ENCODE measurements around the gene HMGN4.

Gene HMGN4

GRCh38 chr6:26553635-26554446 is 15.7 kb downstream of the HMGN4 start:
- peak; percentile 87 for DNase-seq

DNA sequence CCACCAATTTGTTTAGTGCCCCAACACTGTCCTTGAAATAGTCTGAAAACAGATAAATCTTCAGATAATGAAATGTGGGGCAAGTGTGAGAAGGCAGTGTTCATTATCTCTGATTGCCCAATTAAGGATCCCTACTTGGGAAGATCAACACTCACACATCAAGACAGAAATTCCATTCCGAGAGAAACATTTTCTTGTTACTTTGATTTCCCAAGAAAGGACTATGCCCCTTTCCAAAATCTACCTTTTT is 16.2 kb downstream of the HMGN4 start:
- DNase-seq: no peak

GRCh38 chr6:26554697-26555504 is 16.7 kb downstream of the HMGN4 start:
- peak; percentile 72 for DNase-seq

- DNase-seq: no peak
Observed at GRCh38 chr6:26555505-26556262, 17.5 kb downstream of the HMGN4 start.

DNA sequence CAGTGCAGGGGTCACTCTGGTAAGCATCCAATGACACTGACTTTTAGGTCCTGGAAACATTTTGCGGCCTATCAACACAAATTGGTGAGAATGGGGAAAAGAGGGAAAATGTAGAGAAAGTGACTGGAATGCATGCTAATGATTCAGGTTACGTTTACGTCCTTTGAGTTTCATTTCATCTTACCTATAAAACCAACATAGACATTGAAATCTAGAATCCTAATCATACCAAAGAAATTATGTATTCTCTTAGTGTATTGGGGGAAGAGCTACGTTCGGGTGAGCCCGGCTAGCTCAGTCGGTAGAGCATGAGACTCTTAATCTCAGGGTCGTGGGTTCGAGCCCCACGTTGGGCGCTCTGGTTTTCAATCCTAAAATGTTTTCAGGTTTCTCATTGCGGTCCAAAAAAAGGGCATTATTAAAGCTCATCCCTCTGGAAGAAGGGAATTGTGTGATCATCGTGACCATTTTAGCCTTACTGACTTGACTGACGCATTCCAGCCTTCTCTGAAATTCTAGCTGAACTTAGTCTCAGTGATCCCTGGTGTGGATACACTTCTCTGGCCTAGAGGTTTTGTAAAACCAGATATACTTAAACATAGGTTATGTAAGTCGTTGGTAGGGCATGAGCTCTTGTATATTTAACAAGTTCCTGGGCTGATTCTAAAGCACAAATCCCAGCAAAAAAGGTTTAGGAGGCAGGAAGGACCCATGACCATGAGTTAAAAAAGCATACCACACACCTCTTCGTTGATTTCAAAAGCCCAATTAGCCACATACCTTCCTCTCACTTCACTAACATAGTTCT is 18.3 kb downstream of the HMGN4 start:
- DNase-seq: no peak

- DNase-seq: no peak
Observed at GRCh38 chr6:26561533-26562466, 23.6 kb downstream of the HMGN4 start.

DNA sequence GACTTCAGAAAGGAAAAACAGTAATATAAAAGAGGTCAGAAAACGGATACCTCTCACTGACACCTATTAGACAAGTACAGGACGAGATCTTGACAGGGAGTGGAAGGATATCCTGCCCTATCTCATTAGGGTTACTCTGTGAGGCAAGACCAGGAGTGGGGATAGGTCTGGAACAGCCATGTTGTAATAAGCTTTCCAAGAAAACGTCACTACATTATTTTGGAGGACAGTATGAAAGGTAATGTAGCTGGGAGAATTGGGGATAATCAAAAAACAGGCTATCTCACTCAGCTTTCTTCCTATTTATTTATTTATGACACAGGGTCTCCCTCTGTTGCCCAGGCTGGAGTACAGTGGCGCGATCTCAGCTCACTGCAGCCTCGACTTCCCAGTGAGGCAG is 25.3 kb downstream of the HMGN4 start:
- no peak for DNase-seq

GRCh38 chr6:26568601-26569432 is 30.7 kb downstream of the HMGN4 start:
- DNase-seq: peak; percentile 98

DNA sequence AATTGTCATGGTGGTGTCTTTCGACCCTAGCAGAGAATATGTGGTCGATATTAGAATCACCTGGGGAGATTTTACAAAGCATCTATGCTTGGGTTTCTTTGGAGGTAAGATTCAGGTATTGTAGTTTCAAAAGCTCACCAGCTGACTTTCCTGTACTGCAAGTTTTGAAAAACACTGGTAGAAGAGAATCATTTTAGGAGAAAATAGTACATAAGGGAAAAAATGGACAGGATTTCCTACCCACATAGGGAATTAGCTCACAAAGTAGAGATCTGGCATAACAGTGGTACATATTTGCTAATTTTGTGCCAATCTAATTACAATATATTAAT is 31.2 kb downstream of the HMGN4 start:
- no peak for DNase-seq

GRCh38 chr6:26570027-26570809 is 32.1 kb downstream of the HMGN4 start:
- no peak for DNase-seq

DNA sequence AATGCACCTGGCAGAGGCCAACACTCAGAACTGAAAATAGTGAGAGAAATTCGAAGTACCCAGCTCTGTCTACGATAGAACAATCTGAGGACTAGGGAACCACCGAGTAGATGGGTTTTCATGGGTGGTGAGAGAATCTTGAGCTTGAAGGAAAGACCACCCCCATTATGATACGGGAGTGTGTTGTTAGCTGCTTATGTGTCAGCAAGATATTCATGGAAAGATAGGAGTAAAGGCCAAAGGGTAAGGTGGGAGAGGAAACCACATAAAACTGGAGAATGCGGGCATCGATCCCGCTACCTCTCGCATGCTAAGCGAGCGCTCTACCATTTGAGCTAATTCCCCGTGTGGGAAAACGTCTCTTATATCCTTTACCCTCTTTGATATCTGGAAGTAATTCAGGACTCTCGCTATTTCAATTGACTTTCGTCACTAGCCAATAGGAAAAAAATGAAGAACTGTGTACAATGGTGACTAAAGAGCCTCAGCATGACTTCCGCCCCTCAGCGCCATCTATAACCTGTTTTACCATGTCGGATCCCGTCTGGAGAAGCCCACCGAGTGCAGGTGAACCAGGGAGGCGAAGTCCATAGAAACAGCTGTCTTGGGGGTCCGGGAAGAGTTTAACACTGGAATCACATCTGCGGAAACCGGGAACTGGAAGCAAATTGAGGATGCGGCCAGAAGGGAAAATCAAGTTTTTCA is 33.6 kb downstream of the HMGN4 start:
- DNase-seq: peak; percentile 69

DNA sequence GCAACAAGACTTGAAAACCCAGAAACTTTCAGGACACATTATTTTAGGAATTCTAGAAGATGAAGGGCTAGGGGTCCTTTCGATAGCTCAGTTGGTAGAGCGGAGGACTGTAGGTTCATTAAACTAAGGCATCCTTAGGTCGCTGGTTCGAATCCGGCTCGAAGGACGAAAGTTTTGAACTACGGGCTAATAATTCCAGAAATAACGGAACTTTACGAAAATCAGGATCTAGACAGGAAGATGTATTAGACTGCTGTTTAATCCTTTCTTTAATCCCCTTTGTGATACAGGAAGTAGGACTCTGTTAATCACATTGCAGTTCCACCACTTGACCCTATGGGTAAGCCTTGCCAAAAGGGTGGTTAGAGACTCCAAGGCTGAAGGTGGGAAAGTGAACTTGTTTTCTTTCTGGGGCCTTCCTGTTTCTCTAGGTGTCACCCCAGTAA is 37.4 kb downstream of the HMGN4 start:
- no peak for DNase-seq

- no peak for DNase-seq
Observed at GRCh38 chr6:26576407-26576843, 38.3 kb downstream of the HMGN4 start.

GRCh38 chr6:26576929-26577719 is 39.0 kb downstream of the HMGN4 start:
- DNase-seq: no peak

DNA sequence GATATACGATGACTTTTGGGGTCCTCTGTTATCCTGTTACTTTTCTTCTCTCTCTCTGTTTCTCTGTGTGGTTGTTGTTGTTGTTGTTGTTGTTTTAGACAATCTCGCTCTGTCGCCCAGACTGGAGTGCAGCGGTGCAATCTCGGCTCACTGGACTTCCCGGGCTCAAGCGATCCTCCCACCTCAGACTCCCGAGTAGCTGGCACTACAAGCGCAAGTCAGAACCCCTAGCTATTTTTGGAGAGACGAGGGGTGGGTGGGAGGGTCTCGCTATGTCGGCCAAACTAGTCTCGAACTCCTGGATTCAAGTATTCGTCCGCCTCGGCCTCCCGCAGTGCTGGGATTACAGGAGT is 39.5 kb downstream of the HMGN4 start:
- DNase-seq: no peak

GRCh38 chr6:26578279-26578678 is 40.1 kb downstream of the HMGN4 start:
- no peak for DNase-seq

- no peak for DNase-seq
Observed at GRCh38 chr6:26578741-26579140, 40.6 kb downstream of the HMGN4 start.

DNA sequence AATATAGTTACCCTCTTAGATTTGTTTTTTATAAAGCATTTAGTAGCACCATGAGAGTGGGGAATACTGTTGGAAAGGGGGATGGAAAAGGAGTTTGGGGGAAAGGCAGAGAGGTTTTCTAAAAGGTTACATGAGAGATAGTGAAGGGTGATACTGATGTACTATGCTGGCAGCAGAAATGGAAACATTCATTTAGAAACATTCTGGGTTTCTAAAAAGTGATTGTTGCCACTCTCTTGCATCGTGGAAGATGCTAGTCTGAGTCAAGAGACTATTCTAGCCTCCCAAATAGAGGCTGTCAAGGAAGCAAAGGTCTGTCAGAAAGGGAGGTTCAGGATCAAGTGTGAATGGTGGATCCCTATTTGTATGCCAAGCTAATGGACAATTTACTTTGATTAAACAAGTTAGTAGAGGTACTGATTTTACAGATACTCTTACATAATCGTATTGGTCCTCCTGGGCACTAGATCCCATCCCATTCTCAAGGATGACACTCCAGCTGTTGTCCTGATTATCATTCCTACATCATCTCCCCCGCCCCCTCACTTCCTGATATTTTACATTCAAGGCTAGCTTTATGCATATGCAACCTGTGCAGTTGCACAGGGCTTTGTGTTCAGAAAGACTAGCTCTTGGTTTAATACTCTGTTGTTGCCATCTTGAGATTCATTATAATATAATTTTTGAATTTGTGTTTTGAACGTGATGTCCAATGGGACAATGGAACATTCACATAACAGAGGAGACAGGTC is 43.2 kb downstream of the HMGN4 start:
- DNase-seq: no peak

Measured in right forelimb (tissue), 1 donor.